WTC11 (cell line): Measurements from ENCODE around the gene BTBD2. TPM values are rescaled to one million over a fixed set of nuclear protein-coding genes. Genes with fewer than 3 reads are reported as not detected.

ENCODE experiments used
- ATAC-seq: fragments of 200-7000 bp; cut with Tn5 transposase; 2 replicates; pipeline ENCODE4 v1.10.0; 2021; ENCODE audit warnings: mild to moderate bottlenecking, moderate library complexity
- CTCF ChIA-PET: fragments of 300-600 bp; sonication (Branson Sonifier 250); formaldehyde crosslinking; loops from one replicate; lab custom pipeline; 2021; ENCODE audit warnings: antibody characterized with exemption; lab: Charles Lee
- POLR2A ChIA-PET: fragments of 350-600 bp; sonication (Branson Sonifier 250); formaldehyde crosslinking; loops from one replicate; lab custom pipeline; 2021; ENCODE audit warnings: antibody characterized with exemption; lab: Charles Lee
- DNase-seq: peaks from one replicate; pipeline ENCODE4 v3.0.0; 2021; ENCODE audit warnings: low spot score
- H3K27ac Mint-ChIP-seq: 2 replicates; pipeline ENCODE4 v1.8.0; 2021; ENCODE audit warnings: mixed read lengths
- H3K27me3 Mint-ChIP-seq: 2 replicates; pipeline ENCODE4 v1.8.0; 2021; ENCODE audit warnings: low read depth, mild to moderate bottlenecking, moderate library complexity, mixed read lengths
- H3K36me3 Mint-ChIP-seq: 2 replicates; pipeline ENCODE4 v1.8.0; 2021; ENCODE audit warnings: mixed read lengths
- H3K4me1 Mint-ChIP-seq: 2 replicates; pipeline ENCODE4 v1.8.0; 2022; ENCODE audit warnings: mixed read lengths
- H3K4me3 Mint-ChIP-seq: 2 replicates; pipeline ENCODE4 v1.8.0; 2021; ENCODE audit warnings: mild to moderate bottlenecking, moderate library complexity, mixed read lengths
- H3K9me3 Mint-ChIP-seq: 2 replicates; pipeline ENCODE4 v1.8.0; 2021; ENCODE audit warnings: mixed read lengths
- AR ChIP-seq: fragments of 250-450 bp; sonication (Bioruptor Pico); IDR thresholded peaks from 2 replicates; pipeline ENCODE4 v1.9.0; 2021; ENCODE audit warnings: mild to moderate bottlenecking
- CREB1 ChIP-seq: sonication (generic); formaldehyde crosslinking; IDR thresholded peaks from 2 replicates; pipeline ENCODE4 v1.8.0; 2023; ENCODE audit warnings: mild to moderate bottlenecking, missing genetic modification reagents
- CREM ChIP-seq: sonication (generic); formaldehyde crosslinking; IDR thresholded peaks from 2 replicates; pipeline ENCODE4 v1.8.1; 2022; ENCODE audit warnings: mild to moderate bottlenecking, missing genetic modification reagents, moderate library complexity
- E2F5 ChIP-seq: sonication (generic); formaldehyde crosslinking; IDR thresholded peaks from 2 replicates; pipeline ENCODE4 v1.8.1; 2022; ENCODE audit warnings: mild to moderate bottlenecking, moderate library complexity, missing genetic modification reagents
- ESRRA ChIP-seq: sonication (generic); formaldehyde crosslinking; IDR thresholded peaks from 2 replicates; pipeline ENCODE4 v1.8.1; 2022; ENCODE audit warnings: mild to moderate bottlenecking, missing genetic modification reagents, borderline replicate concordance
- FOXK1 ChIP-seq: sonication (generic); formaldehyde crosslinking; IDR thresholded peaks from 2 replicates; pipeline ENCODE4 v1.8.0; 2022; ENCODE audit warnings: mild to moderate bottlenecking, moderate library complexity, missing genetic modification reagents
- GRHL2 ChIP-seq: fragments of 250-450 bp; sonication (Bioruptor Pico); IDR thresholded peaks from 2 replicates; pipeline ENCODE4 v1.8.0; 2022; ENCODE audit warnings: mild to moderate bottlenecking, moderate library complexity; ENCODE audit not compliant: insufficient replicate concordance, severe bottlenecking
- HMGA2 ChIP-seq: fragments of 250-450 bp; sonication (Bioruptor Pico); IDR thresholded peaks from 2 replicates; pipeline ENCODE4 v1.4.0; 2021; ENCODE audit warnings: mild to moderate bottlenecking, moderate library complexity
- IRF2 ChIP-seq: sonication (generic); formaldehyde crosslinking; IDR thresholded peaks from 2 replicates; pipeline ENCODE4 v1.8.0; 2022; ENCODE audit warnings: low read depth, missing genetic modification reagents, borderline replicate concordance
- MXD4 ChIP-seq: fragments of 250-450 bp; sonication (Bioruptor Pico); IDR thresholded peaks from 2 replicates; pipeline ENCODE4 v1.8.0; 2021; ENCODE audit warnings: mild to moderate bottlenecking, moderate library complexity, borderline replicate concordance
- NFE2L1 ChIP-seq: sonication (generic); formaldehyde crosslinking; IDR thresholded peaks from 2 replicates; pipeline ENCODE4 v1.8.1; 2023; ENCODE audit warnings: missing genetic modification reagents
- NR2C2 ChIP-seq: sonication (generic); formaldehyde crosslinking; IDR thresholded peaks from 2 replicates; pipeline ENCODE4 v1.8.0; 2022; ENCODE audit warnings: mild to moderate bottlenecking, missing genetic modification reagents
- NR3C1 ChIP-seq: sonication (generic); formaldehyde crosslinking; conservative IDR thresholded peaks from 2 replicates; pipeline ENCODE4 v1.8.1; 2023; ENCODE audit warnings: low read depth, mild to moderate bottlenecking, missing genetic modification reagents
- PRDM15 ChIP-seq: sonication (generic); formaldehyde crosslinking; IDR thresholded peaks from 2 replicates; pipeline ENCODE4 v1.8.0; 2022; ENCODE audit warnings: missing genetic modification reagents
- ZMAT4 ChIP-seq: fragments of 250-450 bp; sonication (Bioruptor Pico); IDR thresholded peaks from 2 replicates; pipeline ENCODE4 v1.9.0; 2021; ENCODE audit warnings: mild to moderate bottlenecking
- ZNF138 ChIP-seq: sonication (generic); formaldehyde crosslinking; conservative IDR thresholded peaks from 2 replicates; pipeline ENCODE4 v1.8.1; 2022; ENCODE audit warnings: mild to moderate bottlenecking, moderate library complexity, missing genetic modification reagents
- ZNF232 ChIP-seq: sonication (generic); formaldehyde crosslinking; IDR thresholded peaks from 2 replicates; pipeline ENCODE4 v1.8.0; 2022; ENCODE audit warnings: mild to moderate bottlenecking, missing genetic modification reagents
- ZNF281 ChIP-seq: sonication (generic); formaldehyde crosslinking; IDR thresholded peaks from 2 replicates; pipeline ENCODE4 v1.8.0; 2023; ENCODE audit warnings: mild to moderate bottlenecking, missing genetic modification reagents
- ZNF416 ChIP-seq: fragments of 250-450 bp; sonication (Bioruptor Pico); IDR thresholded peaks from 2 replicates; pipeline ENCODE4 v1.9.0; 2021; ENCODE audit warnings: mild to moderate bottlenecking, inconsistent platforms
- total RNA-seq: library from RNA; stranded (reverse); gene quantifications from 3 replicates; pipeline ENCODE4 v1.2.3, GENCODE V29; 2021
- TF ChIP-seq, protein P1 (sequence below): sonication (generic); formaldehyde crosslinking; IDR thresholded peaks from 2 replicates; pipeline ENCODE4 v1.8.0; 2023; ENCODE audit warnings: missing genetic modification reagents
- TF ChIP-seq, protein P2 (sequence below): fragments of 250-450 bp; sonication (Bioruptor Pico); IDR thresholded peaks from 2 replicates; pipeline ENCODE4 v1.9.0; 2021; ENCODE audit warnings: moderate library complexity, mild to moderate bottlenecking, inconsistent platforms, borderline replicate concordance

Gene BTBD2
- total RNA-seq, 1 experiment from 2014 or later: 106 TPM

DNA sequence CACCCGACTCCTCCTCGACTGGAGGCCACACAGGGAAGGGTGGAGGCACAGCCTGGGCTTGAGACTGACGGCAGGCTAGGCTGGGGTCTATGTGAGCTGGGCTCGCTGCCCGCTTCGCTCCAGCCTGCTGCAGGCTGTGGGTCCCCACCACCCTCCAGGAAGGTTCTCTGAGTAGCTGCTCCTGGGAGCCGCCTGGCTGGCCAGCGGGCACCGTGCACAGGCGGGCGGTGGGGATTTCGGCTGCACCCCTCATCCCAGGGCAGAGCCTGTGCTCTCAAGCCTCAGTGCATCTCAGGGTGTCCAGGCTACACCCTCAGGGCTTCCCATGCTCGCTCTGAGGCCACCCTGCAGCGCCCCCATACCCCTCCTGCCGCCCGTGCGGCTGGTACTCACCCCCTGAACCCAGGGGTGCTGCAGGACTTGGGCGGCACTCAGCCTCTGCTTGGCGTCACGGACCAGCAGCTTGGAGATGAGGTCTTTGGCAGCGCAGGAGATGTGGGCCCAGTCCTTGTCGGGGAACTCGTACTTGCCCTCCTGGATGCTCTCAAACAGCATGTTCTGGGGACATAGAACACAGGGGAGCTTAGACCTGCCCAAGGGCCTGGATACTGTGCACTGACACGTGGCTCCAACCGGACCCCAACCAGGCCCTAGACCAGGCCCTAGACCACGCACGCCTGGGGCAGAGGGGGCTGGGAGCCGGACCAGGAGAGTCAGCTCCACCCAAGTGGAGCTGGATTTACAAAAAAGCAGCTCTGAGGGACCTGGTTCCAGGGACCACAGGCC is 25.3 kb upstream of the BTBD2 start:
- POLR2A ChIA-PET: no interaction called here
- H3K9me3 Mint-ChIP-seq: no peaks in the 10 kb centered on the region
- CTCF ChIA-PET: interaction anchor here (2.1 kb wide), 1 partner anchor 11 kb away, joined by 13 read pairs; the partner anchor contains the start of gene MKNK2
- H3K4me3 Mint-ChIP-seq: peak overlapping the region; percentile 36; the same call in 1 of the 2 replicates
- ATAC-seq: no peak
- H3K27me3 Mint-ChIP-seq: peaks cover 2% of the 10 kb centered on the region; the same call in 1 of the 2 replicates
- H3K4me1 Mint-ChIP-seq: peaks cover 7% of the 10 kb centered on the region; the same call in 1 of the 2 replicates
- TF ChIP-seq, protein P1, sequence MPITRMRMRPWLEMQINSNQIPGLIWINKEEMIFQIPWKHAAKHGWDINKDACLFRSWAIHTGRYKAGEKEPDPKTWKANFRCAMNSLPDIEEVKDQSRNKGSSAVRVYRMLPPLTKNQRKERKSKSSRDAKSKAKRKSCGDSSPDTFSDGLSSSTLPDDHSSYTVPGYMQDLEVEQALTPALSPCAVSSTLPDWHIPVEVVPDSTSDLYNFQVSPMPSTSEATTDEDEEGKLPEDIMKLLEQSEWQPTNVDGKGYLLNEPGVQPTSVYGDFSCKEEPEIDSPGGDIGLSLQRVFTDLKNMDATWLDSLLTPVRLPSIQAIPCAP: no peak
- TF ChIP-seq ZNF232 (no peak), NFE2L1 (CRISPR knock-in tag) (no peak), IRF2 (CRISPR knock-in tag) (no peak), NR3C1 (CRISPR knock-in tag) (no peak), ESRRA (CRISPR knock-in tag) (no peak), MXD4 (CRISPR knock-in tag) (no peak), PRDM15 (CRISPR knock-in tag) (no peak), GRHL2 (CRISPR knock-in tag) (no peak), CREB1 (CRISPR knock-in tag) (no peak), ZNF138 (CRISPR knock-in tag) (no peak), FOXK1 (no peak), E2F5 (CRISPR knock-in tag) (no peak), ZNF416 (CRISPR knock-in tag) (no peak)
- H3K27ac Mint-ChIP-seq: 0 out of 2 replicates have a peak overlapping the region, but pooled peaks have one; percentile 32
- H3K36me3 Mint-ChIP-seq: peaks cover 10% of the 10 kb centered on the region; the same call in 1 of the 2 replicates
- no peak for DNase-seq

DNA sequence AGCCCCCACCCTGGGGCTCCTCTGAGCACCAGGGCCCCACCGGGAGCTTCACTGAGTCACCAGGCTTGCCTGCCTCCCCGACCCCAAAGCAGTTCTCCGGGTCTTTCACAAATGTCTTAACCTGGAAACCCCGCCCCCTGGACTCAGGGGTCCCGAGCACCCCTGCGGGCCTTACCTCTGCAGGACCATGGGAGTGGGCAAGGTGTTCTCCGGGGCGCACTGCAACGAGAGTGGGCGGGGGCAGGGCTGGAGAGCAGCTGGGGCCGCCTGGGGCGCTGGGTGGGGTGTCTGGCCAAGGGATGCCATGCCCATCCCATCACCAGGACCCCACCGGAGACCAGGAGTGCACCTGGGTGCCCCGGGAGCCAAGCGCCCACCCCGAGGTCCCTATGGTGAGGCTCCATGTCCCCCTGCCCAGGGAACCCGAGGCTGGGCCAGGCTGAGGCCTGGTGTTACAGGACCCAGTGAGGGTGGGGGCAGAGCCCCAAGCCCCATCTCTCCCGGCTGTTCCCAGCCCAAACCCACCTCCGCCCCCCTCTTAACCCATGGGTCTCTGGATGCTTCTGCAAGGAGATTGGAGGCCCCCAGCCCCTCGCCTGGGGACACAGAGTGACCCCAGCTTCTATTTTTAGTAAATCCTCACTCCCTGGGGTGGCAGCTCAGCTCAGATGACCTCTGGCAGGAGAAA is 24.6 kb upstream of the BTBD2 start:
- ATAC-seq (no peak), DNase-seq (no peak)
- H3K27ac Mint-ChIP-seq: no peak overlapping the region
- H3K9me3 Mint-ChIP-seq: 0 out of 2 replicates have a peak, but pooled peaks cover 4% of the 10 kb centered on the region
- ChIA-PET CTCF (interaction anchor here (1.2 kb wide), 1 partner anchor 10 kb away, joined by 3 read pairs; no protein-coding TSS in a partner anchor), POLR2A (no interaction called here)
- peaks cover 2% of the 10 kb centered on the region; the same call in 1 of the 2 replicates for H3K27me3 Mint-ChIP-seq
- H3K36me3 Mint-ChIP-seq: peaks cover 10% of the 10 kb centered on the region; the same call in 1 of the 2 replicates
- peaks cover 11% of the 10 kb centered on the region for H3K4me1 Mint-ChIP-seq
- H3K4me3 Mint-ChIP-seq: no peak overlapping the region
- TF ChIP-seq MXD4 (CRISPR knock-in tag) (no peak), NR2C2 (CRISPR knock-in tag) (no peak), AR (CRISPR knock-in tag) (no peak), CREM (CRISPR knock-in tag) (no peak), HMGA2 (CRISPR knock-in tag) (no peak), ZNF281 (CRISPR knock-in tag) (no peak), ZMAT4 (CRISPR knock-in tag) (no peak)
- TF ChIP-seq, protein P2, sequence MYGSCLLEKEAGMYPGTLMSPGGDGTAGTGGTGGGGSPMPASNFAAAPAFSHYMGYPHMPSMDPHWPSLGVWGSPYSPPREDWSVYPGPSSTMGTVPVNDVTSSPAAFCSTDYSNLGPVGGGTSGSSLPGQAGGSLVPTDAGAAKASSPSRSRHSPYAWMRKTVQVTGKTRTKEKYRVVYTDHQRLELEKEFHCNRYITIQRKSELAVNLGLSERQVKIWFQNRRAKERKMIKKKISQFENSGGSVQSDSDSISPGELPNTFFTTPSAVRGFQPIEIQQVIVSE (CRISPR knock-in tag): no peak
